Left forelimb (tissue), 1 donor: ENCODE measurements around the gene RCN2.
"Not testable (repeated sequence)": the region's sequence is repeated elsewhere in the genome, so short reads cannot be mapped to it uniquely, and the experiment has no call there.

ENCODE experiments used
- DNase-seq: peaks from one replicate; pipeline ENCODE4 v3.0.0-alpha.2; 2018; ENCODE audit warnings: low spot score

Gene RCN2

GRCh38 chr15:76931397-76932134 lies at the start of gene RCN2:
Gene RCN2 (plus strand): TSS chr15:76931749. CDS start chr15:76931842, 93 bp downstream.
- peak; percentile 96 for DNase-seq

GRCh38 chr15:76885212-76885611 lies 46.3 kb upstream of the RCN2 start:
- DNase-seq: no peak

GRCh38 chr15:76887280-76888141 lies 44.0 kb upstream of the RCN2 start:
- not testable (repeated sequence) for DNase-seq

- not testable (repeated sequence) for DNase-seq
These were observed 38.7 kb upstream of the RCN2 start for GRCh38 chr15:76892836-76893235.

GRCh38 chr15:76894174-76894573 lies 37.4 kb upstream of the RCN2 start:
- DNase-seq: no peak

- DNase-seq: no peak
These were observed 33.4 kb upstream of the RCN2 start for GRCh38 chr15:76898102-76898501.

GRCh38 chr15:76899176-76899930 lies 32.2 kb upstream of the RCN2 start:
- DNase-seq: not testable (repeated sequence)

- not testable (repeated sequence) for DNase-seq
These were observed 31.6 kb upstream of the RCN2 start for GRCh38 chr15:76899931-76900310.

GRCh38 chr15:76901965-76902364 lies 29.6 kb upstream of the RCN2 start:
- DNase-seq: no peak

- DNase-seq: no peak
These were observed 28.3 kb upstream of the RCN2 start for GRCh38 chr15:76903251-76903681.

- DNase-seq: peak; percentile 68
These were observed 27.0 kb upstream of the RCN2 start for GRCh38 chr15:76904461-76905012.

- peak; percentile 92 for DNase-seq
These were observed 26.3 kb upstream of the RCN2 start, which contains the start of gene SCAPER for GRCh38 chr15:76905013-76905839. Gene SCAPER (minus strand): TSS chr15:76905340. CDS start chr15:76883817, 21,523 bp downstream.

GRCh38 chr15:76905855-76906254 lies 25.7 kb upstream of the RCN2 start:
- DNase-seq: no peak

- no peak for DNase-seq
These were observed 19.1 kb upstream of the RCN2 start for GRCh38 chr15:76912430-76912829.

- no peak for DNase-seq
These were observed 17.8 kb upstream of the RCN2 start for GRCh38 chr15:76913737-76914136.

- no peak for DNase-seq
These were observed 15.2 kb upstream of the RCN2 start for GRCh38 chr15:76916369-76916768.

GRCh38 chr15:76928201-76928600 lies 3.3 kb upstream of the RCN2 start:
- DNase-seq: no peak

GRCh38 chr15:76929011-76929760 lies 2.4 kb upstream of the RCN2 start:
- DNase-seq: no peak

GRCh38 chr15:76930831-76931396 lies 635 bp upstream of the RCN2 start:
- DNase-seq: no peak
